BE2C (cell line): ENCODE data around the gene ZSWIM9. TPM values are rescaled to one million over a fixed set of nuclear protein-coding genes. Genes with fewer than 3 reads are reported as not detected.

Experiments used
- DNase-seq: peaks from one replicate; pipeline ENCODE4 v3.0.0-alpha.2; 2020
- H3K27me3 ChIP-seq: fragments of 250-450 bp; sonication (Bioruptor Pico); 2 replicates; pipeline ENCODE4 v1.5.1; 2020; ENCODE audit warnings: mild to moderate bottlenecking
- H3K36me3 ChIP-seq: fragments of 250-450 bp; sonication (Bioruptor Pico); 2 replicates; pipeline ENCODE4 v1.5.1; 2020; ENCODE audit warnings: mild to moderate bottlenecking
- H3K4me1 ChIP-seq: fragments of 250-450 bp; sonication (Bioruptor Pico); 2 replicates; pipeline ENCODE4 v1.5.1; 2020
- H3K4me3 ChIP-seq: 2 replicates; pipeline ENCODE4 v1.5.1; 2011; ENCODE audit warnings: low read depth, low read length
- H3K9me3 ChIP-seq: fragments of 250-450 bp; sonication (Bioruptor Pico); 2 replicates; pipeline ENCODE4 v1.5.1; 2020
- CTCF ChIP-seq: IDR thresholded peaks from 2 replicates; pipeline ENCODE4 v1.5.1; 2012; ENCODE audit warnings: mild to moderate bottlenecking, low read depth, low read length
- polyA plus RNA-seq: library from polyadenylated mRNA; unstranded; fragments of >200 nt; gene quantifications from one replicate; pipeline ENCODE4 v1.2.1, GENCODE V29; 2012; ENCODE audit warnings: low read depth, missing spikeins; ENCODE audit not compliant: insufficient read length, insufficient read depth

The ZSWIM9 gene
- polyA plus RNA-seq, result 5.5 TPM

- DNase-seq, result peak; percentile 95
- 0 out of 2 replicates have a peak, but pooled peaks cover 2% of the 10 kb centered on the region for H3K27me3 ChIP-seq
- peak within 1 kb of the TSS; percentile 80 for H3K4me3 ChIP-seq
- H3K36me3 ChIP-seq, result no peaks in the 10 kb centered on the region
- H3K9me3 ChIP-seq, result no peaks in the 10 kb centered on the region
- peaks cover 4% of the 10 kb centered on the region; the same call in 1 of the 2 replicates for H3K4me1 ChIP-seq
- no peak for TF ChIP-seq CTCF
Measured at GRCh38 chr19:48169939-48170803, at the start of gene ZSWIM9, which contains the start of gene LIG1. Gene ZSWIM9, plus strand, starts transcription at chr19:48170680. Its CDS starts 1,123 bp downstream, at chr19:48171803. Gene LIG1, minus strand, starts transcription at chr19:48170344. Its CDS starts 4,778 bp downstream, at chr19:48165566.

- no peak for TF ChIP-seq CTCF
- H3K27me3 ChIP-seq, result no peaks in the 10 kb centered on the region
- no peak for DNase-seq
- no peaks in the 10 kb centered on the region for H3K9me3 ChIP-seq
- no peak overlapping the region for H3K4me3 ChIP-seq
- peaks cover 15% of the 10 kb centered on the region for H3K36me3 ChIP-seq
- H3K4me1 ChIP-seq, result peaks cover 3% of the 10 kb centered on the region; the same call in 1 of the 2 replicates
Measured at GRCh38 chr19:48121066-48121465, 49.4 kb upstream of the ZSWIM9 start.

GRCh38 chr19:48121909-48122371, 48.5 kb upstream of the ZSWIM9 start:
- peaks cover 16% of the 10 kb centered on the region for H3K36me3 ChIP-seq
- TF ChIP-seq CTCF, result no peak
- H3K4me1 ChIP-seq, result peaks cover 3% of the 10 kb centered on the region; the same call in 1 of the 2 replicates
- H3K9me3 ChIP-seq, result no peaks in the 10 kb centered on the region
- H3K4me3 ChIP-seq, result no peak overlapping the region
- H3K27me3 ChIP-seq, result no peaks in the 10 kb centered on the region
- peak; percentile 66 for DNase-seq

GRCh38 chr19:48122421-48122820, 48.1 kb upstream of the ZSWIM9 start:
- Histone ChIP-seq H3K36me3 (peaks cover 19% of the 10 kb centered on the region), H3K27me3 (no peaks in the 10 kb centered on the region)

GRCh38 chr19:48123907-48124651, 46.4 kb upstream of the ZSWIM9 start:
- no peaks in the 10 kb centered on the region for H3K27me3 ChIP-seq
- peaks cover 3% of the 10 kb centered on the region; the same call in 1 of the 2 replicates for H3K4me1 ChIP-seq
- DNase-seq, result no peak
- H3K4me3 ChIP-seq, result no peak overlapping the region
- no peak; the same call in 1 of the 2 replicates for TF ChIP-seq CTCF
- H3K36me3 ChIP-seq, result peaks cover 27% of the 10 kb centered on the region
- no peaks in the 10 kb centered on the region for H3K9me3 ChIP-seq

More at GRCh38 chr19:48122421-48122820, 48.1 kb upstream of the ZSWIM9 start:
- H3K9me3 ChIP-seq, result no peaks in the 10 kb centered on the region
- H3K4me1 ChIP-seq, result peaks cover 3% of the 10 kb centered on the region; the same call in 1 of the 2 replicates
- no peak for TF ChIP-seq CTCF
- H3K4me3 ChIP-seq, result no peak overlapping the region
- no peak for DNase-seq
